Effector memory CD4-positive, alpha-beta T cell (primary cell): ENCODE measurements around the gene SEMA3F.
A peak's percentile ranks its signal among the peaks of the same experiment; 100 is the strongest.

Experiments used
- DNase-seq, 3 donors: peaks; one replicate each; pipeline ENCODE4 v3.0.0-alpha.2; 2020
- H3K27ac ChIP-seq: 2 replicates; pipeline ENCODE4 v1.7.0; 2013; ENCODE audit warnings: mild to moderate bottlenecking, low read length, moderate library complexity; ENCODE audit not compliant: insufficient read depth, poor library complexity, severe bottlenecking
- H3K27me3 ChIP-seq: replicated peaks from 2 replicates; pipeline ENCODE4 v1.7.0; 2013; ENCODE audit warnings: mild to moderate bottlenecking, low read length; ENCODE audit not compliant: insufficient read depth, control insufficient read depth, poor library complexity, severe bottlenecking
- H3K36me3 ChIP-seq: 2 replicates; pipeline ENCODE4 v1.7.0; 2013; ENCODE audit warnings: mild to moderate bottlenecking, low read length, moderate library complexity; ENCODE audit not compliant: control insufficient read depth, insufficient read depth
- H3K4me1 ChIP-seq: 2 replicates; pipeline ENCODE4 v1.7.0; 2013; ENCODE audit warnings: low read length, mild to moderate bottlenecking; ENCODE audit not compliant: control insufficient read depth, insufficient read depth, poor library complexity, severe bottlenecking
- H3K4me3 ChIP-seq: 2 replicates; pipeline ENCODE4 v1.7.0; 2013; ENCODE audit warnings: low read length, low read depth, mild to moderate bottlenecking; ENCODE audit not compliant: insufficient read depth, poor library complexity, severe bottlenecking
- H3K9me3 ChIP-seq: 2 replicates; pipeline ENCODE4 v1.7.0; 2013; ENCODE audit warnings: mild to moderate bottlenecking, low read length, moderate library complexity; ENCODE audit not compliant: control insufficient read depth

The SEMA3F gene

GRCh38 chr3:50203113-50203808, 48.1 kb downstream of the SEMA3F start:
- Histone ChIP-seq H3K4me3 (no peak overlapping the region), H3K27ac (no peak overlapping the region), H3K4me1 (peaks cover 14% of the 10 kb centered on the region), H3K36me3 (no peaks in the 10 kb centered on the region), H3K27me3 (peaks cover 39% of the 10 kb centered on the region), H3K9me3 (no peaks in the 10 kb centered on the region)
- no peak for DNase-seq

DNA sequence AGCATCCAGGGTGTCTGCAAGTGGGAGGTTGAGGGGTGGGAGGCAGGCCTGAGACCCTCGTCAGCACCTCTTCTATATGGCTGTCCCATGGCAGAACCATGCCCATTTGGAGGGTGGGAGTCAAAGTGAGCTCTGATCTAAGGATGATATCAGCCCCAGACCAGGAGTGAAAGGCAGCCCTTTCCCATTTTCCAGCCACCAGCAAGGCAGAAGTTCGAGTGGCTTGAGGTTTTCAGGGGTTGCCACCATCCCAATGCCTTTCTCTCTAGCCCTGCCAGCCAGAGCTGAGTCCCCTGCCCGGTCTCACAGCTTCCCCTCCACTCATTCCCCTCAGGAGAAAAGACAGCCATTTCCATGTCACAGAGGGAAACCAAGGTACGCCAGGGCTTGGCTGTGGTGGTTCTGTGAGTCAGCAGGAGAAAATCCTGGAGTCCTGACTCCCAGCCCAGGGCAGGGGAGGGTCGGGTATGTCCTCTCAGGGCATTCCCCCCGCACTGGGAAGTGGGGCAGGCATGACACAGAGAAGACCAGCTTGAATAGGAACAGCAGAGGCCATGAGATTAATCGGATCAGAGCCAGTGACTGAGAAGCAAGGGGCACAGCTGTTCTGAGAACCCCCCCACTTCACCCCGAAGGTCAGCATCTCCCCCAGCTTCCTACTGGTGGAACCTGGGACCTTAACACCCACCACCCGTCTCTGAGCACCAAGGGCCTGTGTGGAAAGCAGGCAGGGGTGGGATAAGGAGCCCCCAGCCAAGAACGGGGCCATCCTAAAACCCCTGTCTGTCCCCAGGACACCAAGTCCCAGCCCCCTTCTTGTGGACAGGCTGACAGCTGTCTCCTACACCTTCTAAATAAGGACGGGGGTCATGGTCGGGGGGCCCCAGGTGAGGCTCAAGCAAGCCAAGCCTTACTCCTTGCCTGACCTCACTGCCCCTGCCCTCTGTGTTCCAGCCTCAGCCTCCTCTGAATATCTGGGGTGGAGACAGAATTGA, 49.0 kb downstream of the SEMA3F start:
- H3K9me3 ChIP-seq = no peaks in the 10 kb centered on the region
- no peaks in the 10 kb centered on the region for H3K36me3 ChIP-seq
- H3K27ac ChIP-seq = no peak overlapping the region
- H3K4me3 ChIP-seq = no peak overlapping the region
- peaks cover 14% of the 10 kb centered on the region for H3K4me1 ChIP-seq
- H3K27me3 ChIP-seq = peaks cover 39% of the 10 kb centered on the region
- no peak for DNase-seq

DNA sequence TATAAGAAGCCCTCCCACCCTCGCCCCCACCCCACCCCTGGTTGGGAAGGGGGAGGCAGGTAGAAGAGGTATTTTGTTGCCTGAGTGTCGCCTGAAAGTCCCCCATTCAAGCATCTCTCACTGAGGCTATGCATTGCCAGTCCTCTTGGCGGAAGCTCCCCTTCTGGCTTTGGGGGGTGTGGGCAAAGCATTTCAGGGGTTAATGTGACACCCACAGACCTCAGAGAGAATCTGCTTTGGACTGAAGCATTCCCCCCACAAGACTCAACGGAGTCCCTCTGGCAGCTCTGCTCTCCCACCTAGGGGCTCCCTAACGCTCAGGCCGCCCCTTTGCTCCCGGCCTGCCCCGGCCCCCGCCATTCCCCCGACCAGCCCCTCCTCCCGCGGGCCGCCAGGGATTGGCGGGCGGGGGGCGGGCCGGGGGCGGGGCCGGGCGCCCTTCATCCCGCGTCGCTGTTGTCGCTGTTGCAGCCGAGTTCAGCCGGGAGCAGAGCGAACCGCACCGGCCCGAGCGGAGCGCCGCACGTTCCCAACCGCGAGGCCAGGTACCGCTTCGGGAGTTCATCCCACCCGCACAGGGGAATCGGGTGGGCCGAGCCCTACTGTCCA, 49.8 kb downstream of the SEMA3F start, which contains the start of gene SLC38A3:
TSS of gene SLC38A3 (plus strand) at position 468 of the 609 bp plus-strand sequence. CDS start 8,929 bp downstream, outside the sequence.
- H3K4me1 ChIP-seq = peaks cover 14% of the 10 kb centered on the region
- H3K27ac ChIP-seq = no peak within 1 kb of the TSS
- no peaks in the 10 kb centered on the region for H3K9me3 ChIP-seq
- H3K36me3 ChIP-seq = no peaks in the 10 kb centered on the region
- DNase-seq = no peak
- peak within 1 kb of the TSS; percentile 39 for H3K4me3 ChIP-seq
- H3K27me3 ChIP-seq = peaks cover 39% of the 10 kb centered on the region

DNA sequence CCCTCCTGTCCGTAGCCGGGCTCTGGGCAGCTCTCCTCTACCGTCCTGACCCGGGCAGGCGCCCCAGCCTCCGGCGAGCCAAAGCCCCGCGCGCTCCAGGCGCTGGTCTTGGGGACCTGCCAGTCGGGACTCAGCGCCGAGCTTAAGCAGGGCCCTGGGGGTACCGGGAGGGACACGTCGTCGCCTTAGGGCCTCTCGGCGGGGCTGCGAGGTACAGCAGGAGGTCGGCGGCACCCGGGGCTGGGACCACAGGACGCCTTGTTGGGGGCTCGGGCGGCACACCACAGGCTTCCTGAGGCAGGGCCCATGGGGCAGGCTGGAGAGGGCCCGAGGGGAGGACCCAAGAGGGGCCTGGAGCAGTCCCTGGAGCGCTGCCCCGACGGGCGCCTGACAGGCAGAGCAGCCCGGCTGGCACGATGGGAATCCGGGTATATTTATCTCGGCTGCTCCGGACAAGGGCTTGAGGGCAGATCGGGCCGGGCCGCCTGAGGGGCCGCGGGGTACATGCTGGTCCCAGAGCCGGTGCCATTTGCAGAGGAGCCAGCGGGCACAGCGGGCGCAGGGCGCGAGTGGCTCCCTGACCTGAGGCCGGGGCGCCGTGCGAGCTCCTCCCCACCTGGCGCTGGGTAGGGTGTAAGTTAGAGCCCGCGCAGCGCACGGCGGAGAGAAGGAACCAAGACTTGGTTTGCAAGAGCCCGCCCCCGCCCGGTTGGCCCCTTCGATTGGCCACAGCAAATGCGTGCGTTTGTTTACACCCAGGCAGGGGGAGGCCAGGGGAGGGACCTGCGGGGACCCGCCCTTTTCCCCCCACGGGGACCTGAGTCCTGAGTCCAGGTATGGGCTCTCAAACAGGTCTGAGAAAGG, 50.5 kb downstream of the SEMA3F start:
- Histone ChIP-seq H3K27me3 (peaks cover 39% of the 10 kb centered on the region), H3K4me3 (peak overlapping the region; percentile 39), H3K36me3 (no peaks in the 10 kb centered on the region), H3K4me1 (peaks cover 14% of the 10 kb centered on the region), H3K9me3 (no peaks in the 10 kb centered on the region), H3K27ac (no peak overlapping the region)
- DNase-seq = no peak

DNA sequence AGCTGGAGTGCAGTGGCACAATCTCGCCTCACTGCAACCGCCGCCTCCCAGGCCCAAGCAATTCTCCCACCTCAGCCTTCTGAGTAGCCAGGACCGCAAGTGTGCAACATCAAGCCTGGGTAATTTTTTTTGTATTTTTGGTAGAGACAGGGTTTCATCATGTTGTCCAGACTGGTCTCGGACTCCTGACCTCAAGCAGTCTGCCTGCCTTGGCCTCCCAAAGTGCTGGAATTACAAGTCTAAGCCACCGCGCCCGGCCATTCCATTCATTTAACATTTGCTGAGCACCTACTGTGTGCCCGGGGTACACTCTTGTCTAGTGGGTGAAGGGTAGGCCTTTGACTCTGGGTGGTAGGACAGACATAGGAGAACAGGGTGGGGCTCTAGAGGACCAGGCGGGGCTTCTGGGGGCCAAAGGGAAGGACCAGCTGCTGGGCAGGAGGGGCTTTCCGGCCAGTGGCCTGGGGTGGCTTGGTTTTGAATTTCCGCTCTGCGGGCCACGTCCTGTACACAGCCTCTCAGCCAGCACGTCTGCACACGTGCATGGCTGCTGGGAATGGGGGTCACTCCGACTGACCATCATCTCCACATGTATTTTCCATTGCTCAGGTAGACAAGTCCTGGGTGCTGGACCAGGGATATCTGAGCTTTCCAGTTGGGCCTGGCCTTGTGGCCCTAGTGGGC, 52.4 kb downstream of the SEMA3F start:
- H3K36me3 ChIP-seq = no peaks in the 10 kb centered on the region
- peaks cover 14% of the 10 kb centered on the region for H3K4me1 ChIP-seq
- H3K9me3 ChIP-seq = no peaks in the 10 kb centered on the region
- H3K27ac ChIP-seq = no peak overlapping the region
- no peak overlapping the region for H3K4me3 ChIP-seq
- peaks cover 35% of the 10 kb centered on the region for H3K27me3 ChIP-seq
- DNase-seq = no peak

GRCh38 chr3:50208677-50209344, 53.7 kb downstream of the SEMA3F start:
- Histone ChIP-seq H3K36me3 (no peaks in the 10 kb centered on the region), H3K27me3 (peaks cover 22% of the 10 kb centered on the region)

DNA sequence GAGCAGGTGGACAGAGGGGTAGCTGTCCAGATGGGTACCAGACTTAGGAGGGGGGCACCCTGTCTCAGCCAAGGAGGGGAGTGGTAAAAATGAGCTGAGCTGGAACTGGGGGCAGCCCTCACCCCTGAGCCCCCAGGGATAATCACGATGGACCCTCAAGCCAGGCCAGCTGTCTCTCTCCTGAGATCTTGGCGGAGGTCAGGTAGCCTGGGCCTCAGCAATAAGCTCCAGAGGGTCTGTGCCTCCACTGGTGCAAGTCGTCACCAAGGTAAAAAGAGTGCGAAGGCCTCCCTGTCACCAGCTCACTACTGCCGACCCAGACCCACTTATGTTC, 55.0 kb downstream of the SEMA3F start:
- Histone ChIP-seq H3K4me3 (no peak overlapping the region), H3K27ac (no peak overlapping the region), H3K36me3 (no peaks in the 10 kb centered on the region), H3K27me3 (peaks cover 10% of the 10 kb centered on the region), H3K9me3 (no peaks in the 10 kb centered on the region), H3K4me1 (peaks cover 11% of the 10 kb centered on the region)
- DNase-seq = no peak

More at GRCh38 chr3:50208677-50209344, 53.7 kb downstream of the SEMA3F start:
- no peak overlapping the region for H3K27ac ChIP-seq
- no peaks in the 10 kb centered on the region for H3K9me3 ChIP-seq
- DNase-seq = no peak
- H3K4me3 ChIP-seq = no peak overlapping the region
- H3K4me1 ChIP-seq = peaks cover 14% of the 10 kb centered on the region

DNA sequence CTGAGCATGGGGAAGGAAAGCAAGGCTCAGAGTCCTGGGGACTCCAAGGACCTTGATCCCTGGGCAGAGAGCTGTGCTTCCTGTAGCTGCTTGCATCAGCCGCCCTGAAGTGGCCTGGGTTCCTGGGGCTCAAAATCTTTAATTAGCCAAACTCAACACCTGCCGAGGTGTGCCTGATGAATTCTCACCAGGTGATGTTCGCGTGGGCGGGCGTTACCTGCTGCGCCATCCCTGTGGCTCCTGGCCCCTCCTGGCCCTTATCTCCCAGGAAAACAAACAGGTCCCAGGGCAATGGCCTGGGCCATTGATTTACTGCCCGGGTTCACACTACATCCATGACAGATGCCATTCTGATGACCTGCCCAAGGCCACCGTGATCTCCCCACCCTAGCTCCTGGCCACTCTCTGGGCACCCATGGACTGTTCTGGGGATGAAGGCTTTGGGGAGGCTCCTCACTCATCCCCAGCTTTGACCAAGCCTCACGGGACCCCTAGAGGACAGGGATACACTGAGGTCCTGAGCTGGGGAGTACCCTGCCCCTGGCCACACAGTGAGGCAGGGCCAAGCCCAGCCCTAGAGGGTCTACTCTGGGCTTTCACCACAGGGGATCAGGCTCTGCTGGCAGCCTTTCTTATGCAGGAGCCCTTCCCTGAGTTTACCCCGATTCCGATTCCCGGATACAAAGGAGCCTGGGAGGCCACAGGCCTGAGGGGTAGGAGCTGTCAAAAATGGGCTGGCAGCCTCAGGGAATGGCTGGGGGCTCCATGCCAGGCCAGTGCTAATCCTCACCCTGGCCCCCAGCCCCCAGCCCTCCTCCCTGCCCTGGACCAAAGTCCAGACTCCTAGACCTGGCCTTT, 55.6 kb downstream of the SEMA3F start:
- Histone ChIP-seq H3K36me3 (no peaks in the 10 kb centered on the region), H3K9me3 (no peaks in the 10 kb centered on the region), H3K27me3 (peaks cover 5% of the 10 kb centered on the region), H3K27ac (no peak overlapping the region), H3K4me3 (no peak overlapping the region), H3K4me1 (peaks cover 5% of the 10 kb centered on the region)
- no peak for DNase-seq
